Iris pigment epithelial cell (primary cell): Measurements from ENCODE around the gene VAT1L.

Source experiments
- DNase-seq: peaks from one replicate; pipeline ENCODE4 v3.0.0-alpha.2; 2011; ENCODE audit warnings: low read depth

VAT1L gene

GRCh38 chr16:77788181-77789084, at the start of gene VAT1L:
TSS of gene VAT1L (plus strand) at chr16:77788564. CDS start at chr16:77788683, 119 bp downstream.
- DNase-seq = peak; percentile 79

GRCh38 chr16:77738706-77739558, 49.4 kb upstream of the VAT1L start:
- DNase-seq = no peak

- DNase-seq = peak; percentile 47
These were observed 48.8 kb upstream of the VAT1L start for GRCh38 chr16:77739559-77739892.

GRCh38 chr16:77744141-77744540, 44.2 kb upstream of the VAT1L start:
- DNase-seq = no peak

- peak; percentile 50 for DNase-seq
These were observed 42.4 kb upstream of the VAT1L start for GRCh38 chr16:77745972-77746371.

GRCh38 chr16:77748421-77749005, 39.9 kb upstream of the VAT1L start:
- DNase-seq = no peak

GRCh38 chr16:77749415-77749814, 38.9 kb upstream of the VAT1L start:
- no peak for DNase-seq

GRCh38 chr16:77758046-77758445, 30.3 kb upstream of the VAT1L start:
- DNase-seq = no peak

GRCh38 chr16:77758508-77758907, 29.9 kb upstream of the VAT1L start:
- DNase-seq = no peak

- DNase-seq = no peak
These were observed 29.2 kb upstream of the VAT1L start for GRCh38 chr16:77759201-77759600.

- peak; percentile 58 for DNase-seq
These were observed 28.5 kb upstream of the VAT1L start for GRCh38 chr16:77759821-77760220.

GRCh38 chr16:77760800-77761199, 27.6 kb upstream of the VAT1L start:
- DNase-seq = peak; percentile 66

GRCh38 chr16:77761204-77761603, 27.2 kb upstream of the VAT1L start:
- no peak for DNase-seq

- peak; percentile 34 for DNase-seq
These were observed 26.1 kb upstream of the VAT1L start for GRCh38 chr16:77762262-77762661.

- DNase-seq = no peak
These were observed 24.4 kb upstream of the VAT1L start for GRCh38 chr16:77763994-77764393.

GRCh38 chr16:77767211-77767610, 21.2 kb upstream of the VAT1L start:
- peak; percentile 53 for DNase-seq

- no peak for DNase-seq
These were observed 20.5 kb upstream of the VAT1L start for GRCh38 chr16:77767826-77768225.

- DNase-seq = peak; percentile 61
These were observed 12.2 kb upstream of the VAT1L start for GRCh38 chr16:77775911-77776909.

- no peak for DNase-seq
These were observed 10.6 kb upstream of the VAT1L start for GRCh38 chr16:77777745-77778144.

GRCh38 chr16:77780378-77780837, 8.0 kb upstream of the VAT1L start:
- peak; percentile 97 for DNase-seq

GRCh38 chr16:77781091-77781490, 7.3 kb upstream of the VAT1L start:
- no peak for DNase-seq
